Femur (tissue), 1 donor: Measurements from ENCODE around the gene PRKCQ.

Source experiments
- DNase-seq: peaks from one replicate; pipeline ENCODE4 v3.0.0-alpha.2; 2017

The PRKCQ gene

DNA sequence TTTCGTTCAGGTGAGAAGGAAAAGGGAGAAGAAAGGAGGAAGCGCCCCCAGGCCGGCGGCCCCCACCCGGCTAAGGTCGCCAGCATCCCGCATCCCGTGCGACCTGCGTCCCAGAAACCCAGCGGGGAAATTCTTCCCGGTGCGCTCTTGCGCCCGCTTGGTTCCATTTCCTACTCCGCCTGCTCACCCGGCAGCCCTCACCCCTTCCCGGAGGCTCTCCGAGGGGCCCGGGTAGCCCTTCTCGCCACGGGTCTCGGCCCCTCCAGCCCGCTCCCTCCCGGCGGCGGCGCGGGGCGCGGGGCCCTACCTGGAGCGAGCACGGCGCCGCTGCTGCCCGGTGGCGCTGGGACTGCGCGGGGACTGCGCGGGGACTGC, at the start of gene PRKCQ:
Gene PRKCQ, minus strand, starts transcription at position 373 of the 375 bp plus-strand sequence. CDS start 65,141 bp downstream, outside the sequence.
- DNase-seq, result peak; percentile 38

DNA sequence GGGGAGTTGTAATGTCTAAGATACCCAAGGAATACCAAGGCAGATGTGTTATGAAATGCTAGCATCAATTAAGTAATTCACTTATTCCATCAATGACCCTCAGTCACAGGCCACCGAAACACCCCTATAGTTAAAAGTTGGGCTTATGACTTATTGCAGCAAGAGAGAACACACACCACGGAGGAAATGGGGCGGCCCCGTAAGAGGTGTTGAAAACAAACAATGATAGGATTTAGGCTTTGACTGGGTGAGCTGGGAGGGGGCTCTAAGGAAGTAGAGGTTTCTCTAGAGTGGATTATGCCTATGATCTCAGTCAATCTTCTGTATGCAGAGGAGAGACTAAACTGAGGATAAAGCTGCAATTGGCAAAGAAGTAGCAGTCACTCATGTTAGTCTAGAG, 45.4 kb upstream of the PRKCQ start:
- no peak for DNase-seq

DNA sequence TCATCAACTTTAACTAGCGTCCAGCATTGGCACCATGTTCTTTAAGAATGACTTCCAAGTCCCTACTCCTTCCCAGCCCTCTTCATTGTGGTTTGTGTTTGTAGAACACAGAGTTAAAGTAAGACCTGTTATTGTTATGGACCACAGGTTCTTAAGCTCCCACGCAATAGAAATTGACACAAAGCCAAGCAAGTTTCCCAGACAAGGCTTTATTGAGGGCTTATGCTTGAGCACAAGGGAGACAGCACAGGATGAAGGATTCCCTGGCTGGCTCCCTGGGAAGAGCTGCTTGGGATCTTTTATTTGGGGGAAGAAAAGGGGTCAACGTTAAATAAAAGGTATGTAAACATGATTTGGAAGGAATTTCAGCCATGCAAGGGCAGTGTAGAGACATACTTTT, 44.3 kb upstream of the PRKCQ start:
- no peak for DNase-seq

DNA sequence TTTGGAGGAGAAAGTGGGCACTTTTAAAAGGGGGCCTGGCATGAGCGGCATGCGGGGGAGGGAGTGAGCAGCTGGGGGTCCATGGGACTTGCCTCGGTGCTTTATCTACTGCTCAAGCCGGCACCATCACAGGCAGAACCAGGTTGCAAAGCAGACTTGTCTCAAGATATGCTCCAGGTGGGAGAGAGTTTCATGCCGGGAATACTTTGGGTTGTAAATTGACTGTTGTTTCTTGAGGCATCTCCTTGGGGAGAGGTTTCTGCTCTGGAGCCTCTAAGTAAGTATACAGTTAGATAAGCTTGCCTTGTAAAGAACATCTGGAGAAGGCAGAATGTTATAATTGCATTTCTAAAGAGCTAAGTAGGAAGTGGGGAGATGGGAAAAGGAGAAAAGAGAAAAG, 42.8 kb upstream of the PRKCQ start:
- no peak for DNase-seq

DNA sequence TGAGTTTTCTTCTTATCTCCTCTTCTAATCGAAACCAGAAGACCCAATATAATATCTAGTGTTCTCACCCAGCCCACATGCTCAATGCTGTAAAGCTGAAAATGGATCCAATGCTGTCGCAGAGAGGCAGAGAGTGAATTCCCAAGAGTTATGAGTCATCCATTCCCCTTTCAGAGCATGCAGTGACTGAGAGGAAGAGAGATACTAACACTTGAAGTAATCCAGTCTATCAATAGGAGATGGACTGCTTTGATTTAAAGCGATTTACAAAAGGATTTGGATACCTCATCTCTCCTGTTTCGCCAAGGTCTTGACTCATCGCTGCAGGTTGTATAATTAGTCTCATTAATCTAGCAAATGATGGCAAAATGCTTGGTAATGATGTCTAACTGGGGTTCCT, 41.5 kb upstream of the PRKCQ start:
- no peak for DNase-seq

DNA sequence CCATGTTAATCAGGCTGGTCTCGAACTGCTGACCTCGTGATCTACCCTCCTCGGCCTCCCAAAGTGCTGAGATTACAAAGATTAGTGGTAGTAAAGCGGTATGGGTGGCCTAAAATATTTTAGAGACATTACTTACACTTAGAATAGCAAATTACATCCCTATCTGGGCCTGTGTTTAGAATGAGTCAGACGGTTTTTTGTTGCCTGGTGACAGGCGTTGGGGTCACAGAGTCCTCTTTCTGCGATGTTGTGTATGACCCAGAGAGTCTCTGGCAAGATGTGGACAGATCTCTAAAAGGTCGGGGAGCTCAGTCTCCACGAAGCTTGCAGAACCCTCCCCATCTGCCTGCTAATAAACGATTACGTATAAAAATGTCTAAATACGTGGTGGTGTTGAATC, 39.6 kb upstream of the PRKCQ start:
- no peak for DNase-seq

DNA sequence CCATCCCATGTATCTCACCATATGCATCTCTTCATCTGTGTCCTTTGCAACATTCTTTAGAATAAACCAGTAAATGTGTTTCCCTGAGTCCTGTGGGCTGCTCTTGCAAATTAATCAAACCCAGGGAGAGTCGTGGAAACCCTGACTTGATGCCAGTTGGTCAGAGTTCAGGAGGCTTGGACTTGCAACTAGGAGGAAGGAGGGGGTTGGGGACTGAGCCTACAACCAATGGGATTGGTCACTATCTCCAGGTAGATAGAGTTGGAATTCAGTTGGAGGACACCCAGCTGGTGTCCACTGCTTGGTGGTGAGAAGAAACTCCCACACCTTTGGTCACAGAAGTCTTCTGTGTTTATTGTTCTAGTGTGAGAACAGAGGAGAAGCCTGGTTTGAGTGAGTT, 38.3 kb upstream of the PRKCQ start:
- no peak for DNase-seq

DNA sequence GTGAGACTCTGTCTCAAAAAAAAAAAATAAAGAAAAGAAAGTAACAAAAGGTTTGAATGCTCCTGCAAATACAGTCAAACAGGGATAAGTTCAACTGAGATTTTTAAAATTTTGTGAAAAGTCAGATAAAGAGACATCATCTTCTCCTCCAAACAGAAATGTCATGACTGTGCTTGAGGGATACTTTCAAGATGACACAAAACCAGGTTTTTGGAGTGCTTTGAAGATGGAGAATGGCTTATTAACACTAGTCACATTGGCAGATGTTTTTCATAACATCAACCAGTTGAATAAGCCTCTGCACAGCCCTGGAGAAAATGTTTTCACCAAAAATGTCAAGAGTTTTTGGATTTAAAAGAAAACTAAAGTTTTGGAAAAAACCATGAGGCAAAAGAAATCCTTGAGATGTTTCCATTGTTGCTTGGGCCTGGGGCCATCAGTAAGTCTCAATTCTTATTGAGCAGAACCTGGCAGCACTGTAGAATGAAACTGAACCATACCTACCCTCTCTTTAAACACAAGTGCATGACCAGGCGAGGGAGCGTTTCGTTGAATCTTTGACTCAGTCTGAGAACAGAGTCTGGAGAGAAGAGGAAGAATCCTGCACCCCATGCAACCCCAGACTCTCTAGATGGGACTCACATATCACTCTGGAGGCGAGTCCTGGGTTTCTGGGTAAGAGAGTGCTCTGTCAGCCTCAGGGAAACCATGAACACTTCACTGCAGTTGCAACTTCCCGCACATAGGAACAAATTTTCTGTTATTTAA, 37.4 kb upstream of the PRKCQ start:
- DNase-seq, result no peak

DNA sequence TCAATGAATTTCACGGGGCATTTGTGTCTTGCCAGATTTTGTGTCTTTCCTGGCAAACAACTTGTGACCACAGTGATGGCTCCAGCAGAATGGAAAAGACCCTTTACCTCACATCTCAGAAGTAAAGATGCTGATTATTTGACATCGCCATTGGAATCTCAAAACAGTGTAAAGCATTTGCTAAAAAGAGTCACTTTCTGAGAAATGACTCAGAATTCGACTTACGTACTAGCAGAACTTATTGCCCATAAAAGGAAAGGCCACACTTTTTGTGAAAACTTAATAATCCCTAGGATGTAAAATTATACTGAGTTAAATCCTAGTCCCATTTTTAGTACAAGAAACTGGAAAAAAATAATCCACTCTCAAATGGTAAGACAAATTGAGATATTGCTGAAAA, 35.9 kb upstream of the PRKCQ start:
- DNase-seq, result no peak

DNA sequence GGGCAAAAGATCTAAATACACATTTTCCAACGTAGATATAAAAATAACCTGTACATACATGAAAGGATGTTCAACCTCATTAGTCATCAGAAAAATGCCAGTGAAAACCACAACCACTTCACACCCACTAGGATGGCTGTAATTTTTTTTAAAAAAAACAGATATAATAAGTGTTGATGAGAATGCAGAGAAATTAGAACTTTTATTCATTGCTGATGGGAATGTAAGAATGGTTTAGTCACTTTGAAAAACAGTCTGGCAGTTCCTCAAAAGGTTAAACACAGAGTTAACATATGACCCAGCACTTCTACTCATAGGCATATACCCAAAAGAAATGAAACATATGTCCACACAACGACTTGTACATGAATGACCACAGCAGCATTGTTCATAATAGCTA, 32.3 kb upstream of the PRKCQ start:
- DNase-seq, result no peak

DNA sequence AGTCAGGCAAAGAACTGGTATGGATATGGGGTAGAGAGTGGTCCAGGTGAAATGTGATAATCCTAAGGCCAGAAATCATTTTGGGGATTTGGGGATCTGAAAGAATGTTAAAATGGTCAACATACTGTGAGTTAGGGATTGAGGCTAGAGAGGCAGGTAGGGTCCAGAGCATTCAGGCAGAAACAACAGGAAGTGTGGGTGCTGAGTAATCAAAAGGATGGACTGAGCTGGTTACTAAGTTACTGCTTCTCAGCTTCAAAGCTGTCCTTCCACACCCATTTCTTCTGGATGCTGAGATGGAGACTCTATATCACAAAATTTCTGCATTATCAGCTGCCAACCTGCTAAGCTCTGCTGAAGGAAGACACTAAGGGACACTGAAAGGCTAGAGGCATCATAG, 30.6 kb upstream of the PRKCQ start:
- no peak for DNase-seq

DNA sequence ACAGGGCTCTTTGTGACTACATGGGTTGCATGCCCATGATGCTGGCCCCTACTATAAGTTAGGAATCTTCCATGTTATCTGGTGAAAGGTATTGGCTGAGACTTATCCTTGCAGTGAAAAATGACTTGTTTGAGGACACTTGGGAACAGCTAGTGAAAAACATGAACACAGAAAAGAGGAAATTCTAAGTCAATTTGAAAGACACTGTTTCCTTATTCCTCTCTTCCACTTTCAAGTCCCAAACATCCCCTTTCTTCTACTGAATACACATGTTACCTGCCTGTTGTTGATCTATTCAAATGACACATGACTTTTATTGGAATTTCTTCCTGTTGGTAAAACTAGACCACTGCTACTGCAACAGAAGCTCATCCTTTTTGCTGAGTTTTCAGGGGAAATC, 29.5 kb upstream of the PRKCQ start:
- no peak for DNase-seq

DNA sequence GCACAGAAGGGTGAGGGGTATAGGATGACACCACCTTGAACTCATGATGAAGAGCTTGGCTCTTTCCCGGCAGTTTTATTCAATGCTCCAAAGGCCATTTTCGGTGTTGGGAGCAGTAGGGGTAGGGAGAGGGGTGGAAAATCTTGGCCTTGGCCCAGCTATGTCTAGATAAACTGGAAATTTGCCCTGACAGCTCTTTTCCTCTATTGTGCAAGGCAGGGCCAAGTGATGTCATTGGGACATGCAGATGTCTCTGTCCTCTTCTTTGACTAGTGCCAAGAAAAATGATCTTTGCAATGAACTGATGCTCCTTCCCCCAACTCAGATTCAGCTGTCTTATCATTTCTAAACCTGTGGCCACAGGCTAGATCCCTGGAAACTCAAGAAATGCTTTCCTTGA, 27.7 kb upstream of the PRKCQ start:
- DNase-seq, result peak; percentile 52

DNA sequence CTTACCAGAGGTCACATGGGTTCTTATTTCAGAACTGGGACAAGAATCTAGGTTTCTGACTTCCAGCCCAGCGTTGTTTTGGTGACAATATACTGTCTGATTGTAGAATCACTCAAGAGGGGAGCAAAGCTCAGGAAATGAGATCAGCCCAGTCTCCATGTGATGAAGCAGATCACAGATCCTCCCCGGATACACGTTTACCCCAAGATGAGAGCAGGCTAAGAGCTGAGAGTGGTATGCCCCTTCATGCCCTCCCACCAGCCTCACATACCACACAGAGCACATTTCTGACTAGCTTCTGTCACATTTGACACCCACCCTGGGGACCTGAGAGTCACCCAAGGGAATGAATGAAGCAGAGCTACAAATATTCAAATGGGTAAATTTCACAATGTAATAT, 27.1 kb upstream of the PRKCQ start:
- no peak for DNase-seq

DNA sequence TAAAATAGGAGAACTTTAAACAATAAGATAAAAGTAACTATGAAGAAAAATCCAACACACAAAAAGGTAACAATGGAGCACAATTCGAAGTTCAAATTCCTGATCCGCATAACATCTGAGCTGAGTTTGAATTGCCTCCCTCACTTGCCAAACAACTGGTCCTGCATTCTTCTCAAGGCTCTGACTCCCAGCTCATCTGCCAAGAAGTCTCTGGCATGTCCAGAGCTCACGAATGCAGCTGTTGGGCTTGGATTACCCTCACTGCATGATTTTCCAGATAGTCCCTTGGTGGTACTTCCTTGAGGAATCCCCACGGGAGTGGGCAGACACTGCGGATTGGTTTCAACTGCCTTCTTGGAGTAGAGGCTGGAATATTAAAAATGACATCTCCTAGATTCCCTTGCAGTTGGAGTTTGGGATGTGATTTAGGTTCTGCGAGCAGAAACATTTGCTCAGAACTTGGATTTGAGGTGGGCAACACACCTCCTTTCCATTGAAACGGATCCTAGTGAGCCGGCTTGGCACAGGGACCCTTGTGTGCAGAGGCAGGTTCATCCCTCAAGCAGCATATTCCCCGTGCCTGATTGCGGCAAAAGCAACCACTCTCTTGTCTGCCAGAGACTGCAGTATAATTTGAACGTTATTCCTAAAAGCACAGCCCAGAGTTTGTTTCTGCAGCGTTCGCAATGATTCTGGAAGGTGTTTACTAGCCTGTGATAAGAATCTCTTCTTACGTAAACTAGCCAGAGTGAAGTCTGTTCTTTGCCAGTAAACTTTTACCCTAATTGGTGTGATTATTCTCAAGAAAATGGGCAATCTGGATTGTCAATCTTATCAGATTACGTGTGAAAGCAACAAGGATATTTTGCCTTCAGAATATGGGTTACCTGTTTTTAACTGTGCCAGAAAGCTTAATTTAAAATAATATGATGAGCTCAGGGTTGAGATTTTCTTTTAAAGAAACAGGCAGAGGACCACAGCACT, 23.4 kb upstream of the PRKCQ start:
- DNase-seq, result peak; percentile 63

DNA sequence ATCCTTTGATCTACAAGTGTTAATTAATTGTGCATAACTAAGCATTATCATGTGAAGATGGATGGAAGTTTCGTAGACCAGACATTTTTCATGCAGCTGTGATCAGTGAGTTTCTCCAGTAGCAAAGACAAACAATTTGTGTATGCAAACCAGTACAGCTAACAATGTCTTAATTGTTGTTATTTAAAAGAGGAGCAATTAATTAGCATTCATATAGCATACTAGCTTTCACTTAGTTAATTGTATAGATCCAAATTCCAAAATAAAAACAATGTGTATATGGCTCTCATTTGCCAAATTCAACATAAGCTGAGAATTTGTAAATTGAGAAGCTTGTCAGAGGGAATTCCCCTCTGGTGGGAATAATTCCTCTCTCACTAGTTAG, 22.6 kb upstream of the PRKCQ start:
- DNase-seq, result no peak

DNA sequence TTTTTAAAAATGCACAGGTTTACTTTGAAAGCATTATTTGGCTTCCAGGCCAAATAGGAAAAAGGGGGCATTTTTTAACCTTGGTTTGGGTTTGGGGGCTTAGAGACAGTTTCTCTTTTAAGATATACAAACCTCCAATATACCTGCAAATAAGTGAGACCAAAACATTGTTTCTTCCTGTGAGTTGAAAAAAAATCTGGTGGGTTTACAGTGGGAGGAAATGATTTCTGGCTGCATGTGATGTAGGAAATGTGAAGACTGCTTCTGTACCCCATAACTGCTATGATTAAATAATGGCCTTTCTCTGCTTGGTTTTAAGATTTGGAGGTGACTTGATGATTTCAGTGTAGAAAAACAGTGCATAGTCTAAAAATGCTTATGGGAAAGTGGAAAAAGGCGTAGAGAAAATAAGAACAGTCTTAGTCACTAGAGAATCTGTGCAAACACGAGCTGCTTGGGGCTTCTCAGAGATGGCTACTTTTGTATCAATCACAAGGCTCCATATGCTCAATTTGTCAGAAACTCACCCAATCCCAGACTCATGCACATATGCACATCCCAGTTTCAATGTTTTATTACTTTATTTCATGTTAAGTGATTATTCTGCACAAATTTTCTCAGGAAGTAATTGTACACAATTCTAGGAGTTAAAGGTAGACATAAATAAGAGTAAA, 22.1 kb upstream of the PRKCQ start:
- no peak for DNase-seq

DNA sequence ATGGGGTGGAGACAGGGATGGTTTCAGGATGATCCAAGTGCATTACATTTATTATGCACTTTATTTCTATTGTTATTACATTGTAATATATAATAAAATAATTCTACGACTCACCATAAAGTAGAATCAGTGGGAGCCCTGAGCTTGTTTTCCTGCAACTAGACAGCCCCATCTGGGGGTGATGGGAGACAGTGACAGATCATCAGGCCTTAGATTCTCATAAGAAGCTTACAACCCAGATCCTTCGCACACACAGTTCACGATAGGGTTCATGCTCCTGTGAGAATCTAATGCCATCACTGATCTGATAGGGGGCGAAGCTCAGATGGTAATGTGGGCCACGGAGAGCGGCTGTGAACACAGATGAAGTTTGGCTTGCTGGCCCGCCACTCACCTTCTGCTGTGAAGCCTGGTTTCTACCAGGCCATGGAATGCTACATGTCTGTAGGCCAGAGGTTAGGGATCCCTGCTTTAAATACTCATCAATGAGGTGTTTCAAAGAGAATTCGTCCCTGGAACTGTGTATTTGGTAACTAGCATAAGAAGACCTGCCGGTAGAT, 21.2 kb upstream of the PRKCQ start:
- DNase-seq, result no peak

DNA sequence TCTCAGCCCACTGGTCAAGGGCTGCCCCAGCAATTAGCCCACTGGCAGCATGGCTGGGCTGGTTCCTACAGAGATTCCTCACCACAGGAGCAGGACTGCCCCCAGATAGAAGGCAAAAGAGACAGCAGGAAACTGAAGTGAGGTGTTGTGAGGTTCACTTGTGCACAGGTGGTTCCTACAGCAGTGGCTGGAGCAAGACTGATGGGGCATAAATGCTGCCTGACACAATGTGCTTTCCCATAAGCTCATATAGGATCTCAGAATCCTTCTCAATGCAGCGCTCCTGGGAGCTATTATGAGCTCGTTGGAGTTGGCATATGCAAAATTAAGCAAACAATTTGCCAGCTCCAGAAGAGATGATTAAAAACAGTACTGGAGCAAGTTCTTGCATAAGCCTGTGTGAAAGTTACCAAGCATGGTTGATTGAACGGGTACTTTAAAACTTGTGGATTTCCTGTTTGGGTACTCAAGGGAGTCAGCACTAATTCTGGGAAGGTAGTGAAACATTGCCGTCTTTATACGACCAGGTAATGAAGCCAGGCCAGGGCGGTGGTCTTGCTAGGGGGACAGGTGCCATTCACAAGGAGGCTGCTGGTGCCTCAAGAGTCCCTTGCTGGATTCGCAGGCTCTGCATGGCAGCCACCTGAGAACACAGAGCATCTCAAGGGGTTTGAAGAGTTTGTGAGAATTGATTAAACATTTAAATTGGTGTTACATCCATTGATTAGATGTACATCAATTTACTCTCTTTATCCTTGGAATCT, 20.3 kb upstream of the PRKCQ start:
- no peak for DNase-seq

DNA sequence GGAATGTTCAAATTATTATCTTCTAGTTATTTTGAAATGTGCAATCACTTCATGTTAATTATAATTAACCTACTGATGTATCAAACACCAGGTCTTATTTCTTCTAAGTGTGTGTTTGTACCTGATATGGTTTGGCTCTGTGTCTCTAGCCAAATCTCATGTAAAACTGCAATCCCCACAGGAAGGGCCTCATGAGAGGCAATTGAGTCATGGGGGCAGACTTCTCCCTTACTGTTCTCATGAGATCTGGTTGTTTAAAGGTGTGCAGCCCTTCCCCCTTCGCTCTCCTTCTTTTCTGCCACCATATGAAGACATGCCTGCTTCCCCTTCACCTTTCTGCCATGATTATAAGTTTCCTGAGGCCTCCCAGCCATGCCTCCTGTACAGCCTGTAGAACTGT, 18.6 kb upstream of the PRKCQ start:
- no peak for DNase-seq

DNA sequence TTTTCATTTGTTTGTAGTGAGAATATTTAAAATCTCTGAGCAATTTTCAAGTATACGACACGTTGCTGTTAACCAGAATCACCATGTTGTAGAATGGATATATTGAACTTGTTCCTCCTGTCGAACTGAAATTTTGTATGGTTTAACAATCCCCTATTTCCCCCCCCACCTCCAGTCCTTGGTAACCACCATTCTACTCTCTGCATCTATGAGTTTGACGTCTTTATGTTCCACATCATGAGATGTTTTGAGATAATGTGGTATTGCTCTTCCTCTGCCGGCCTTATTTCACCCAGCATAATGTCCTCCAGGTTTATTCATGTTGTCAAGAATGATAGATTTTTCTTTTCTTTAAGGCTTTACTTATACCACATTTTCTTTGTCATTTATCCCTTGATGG, 17.4 kb upstream of the PRKCQ start:
- no peak for DNase-seq

DNA sequence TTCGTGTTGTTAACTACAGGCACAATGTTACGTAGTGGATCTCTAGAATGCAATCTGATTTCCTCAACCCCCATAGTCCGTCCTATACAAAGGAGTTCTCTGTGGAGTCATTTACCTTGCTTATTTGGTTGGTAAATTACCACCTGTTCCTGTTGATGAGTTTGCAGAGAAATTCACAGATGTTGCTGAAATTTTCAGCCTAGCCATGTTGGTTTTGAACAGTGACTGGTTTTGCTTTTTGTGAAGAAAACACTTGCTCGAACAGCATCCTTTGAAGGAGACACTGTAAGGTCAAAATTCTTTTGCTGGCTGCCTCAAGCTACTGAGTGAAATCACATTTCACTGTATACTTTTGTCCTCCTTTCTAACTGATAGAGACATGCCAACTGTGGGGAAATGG, 15.4 kb upstream of the PRKCQ start:
- DNase-seq, result no peak
